Mononuclear cell (primary cell): ENCODE data around the gene CDK3. TPM values are rescaled to one million over a fixed set of nuclear protein-coding genes. Genes with fewer than 3 reads are reported as not detected.

Experiments
- H3K27me3 ChIP-seq: 2 replicates; pipeline ENCODE4 v1.6.0; 2011; ENCODE audit warnings: low read length, control low read depth; ENCODE audit not compliant: insufficient read depth
- H3K4me1 ChIP-seq: 2 replicates; pipeline ENCODE4 v1.5.1; 2011; ENCODE audit warnings: mild to moderate bottlenecking, low read length, control low read depth; ENCODE audit not compliant: insufficient read depth
- H3K4me3 ChIP-seq: 2 replicates; pipeline ENCODE4 v1.5.1; 2011; ENCODE audit warnings: mild to moderate bottlenecking, low read length, moderate library complexity
- H3K9me3 ChIP-seq: 2 replicates; pipeline ENCODE4 v1.5.1; 2011; ENCODE audit warnings: low read depth, mild to moderate bottlenecking, control low read depth, low read length
- total RNA-seq: library from RNA; depleted of rRNA; stranded (reverse); fragments of >200 nt; gene quantifications from one replicate; pipeline ENCODE4 v1.2.3, GENCODE V29; 2012

CDK3 gene
- total RNA-seq, 1 donor = 1.8 TPM

- Histone ChIP-seq H3K27me3 (no peaks in the 10 kb centered on the region), H3K9me3 (no peaks in the 10 kb centered on the region), H3K4me1 (peaks cover 3% of the 10 kb centered on the region), H3K4me3 (no peak overlapping the region)
Measured at GRCh38 chr17:76018340-76018680, 17.7 kb downstream of the CDK3 start.

DNA sequence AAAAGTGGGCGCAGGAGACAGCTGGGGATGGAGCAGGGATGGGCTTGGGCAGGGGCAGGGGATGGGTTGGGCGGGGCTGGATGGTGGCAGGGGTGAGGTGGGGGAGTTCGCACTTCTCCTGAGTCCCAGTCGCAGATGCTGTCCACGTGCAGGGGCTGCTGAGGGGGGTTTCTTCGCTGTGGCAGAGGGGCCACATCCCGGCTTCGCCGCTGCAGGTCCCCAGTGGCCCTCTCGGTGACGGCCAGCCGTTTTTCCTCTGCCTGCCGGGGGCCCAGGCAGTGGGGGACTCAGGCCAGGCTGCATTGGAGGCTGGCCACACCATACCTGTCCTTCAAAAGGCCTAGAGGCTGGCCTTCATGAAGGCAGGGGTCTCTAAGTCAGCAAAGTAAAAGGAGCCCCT lies 18.1 kb downstream of the CDK3 start:
- Histone ChIP-seq H3K9me3 (no peaks in the 10 kb centered on the region), H3K4me1 (peaks cover 3% of the 10 kb centered on the region), H3K27me3 (no peaks in the 10 kb centered on the region), H3K4me3 (no peak overlapping the region)

- H3K9me3 ChIP-seq = no peaks in the 10 kb centered on the region
- H3K4me3 ChIP-seq = no peak overlapping the region
- H3K4me1 ChIP-seq = no peaks in the 10 kb centered on the region
- no peaks in the 10 kb centered on the region for H3K27me3 ChIP-seq
Measured at GRCh38 chr17:76019833-76020467, 19.3 kb downstream of the CDK3 start.

GRCh38 chr17:76022285-76022684 lies 21.6 kb downstream of the CDK3 start:
- Histone ChIP-seq H3K4me1 (no peaks in the 10 kb centered on the region), H3K4me3 (no peak overlapping the region), H3K9me3 (no peaks in the 10 kb centered on the region), H3K27me3 (no peaks in the 10 kb centered on the region)

- Histone ChIP-seq H3K4me1 (no peaks in the 10 kb centered on the region), H3K27me3 (no peaks in the 10 kb centered on the region), H3K4me3 (no peak overlapping the region), H3K9me3 (no peaks in the 10 kb centered on the region)
Measured at GRCh38 chr17:76022973-76023899, 22.6 kb downstream of the CDK3 start.

DNA sequence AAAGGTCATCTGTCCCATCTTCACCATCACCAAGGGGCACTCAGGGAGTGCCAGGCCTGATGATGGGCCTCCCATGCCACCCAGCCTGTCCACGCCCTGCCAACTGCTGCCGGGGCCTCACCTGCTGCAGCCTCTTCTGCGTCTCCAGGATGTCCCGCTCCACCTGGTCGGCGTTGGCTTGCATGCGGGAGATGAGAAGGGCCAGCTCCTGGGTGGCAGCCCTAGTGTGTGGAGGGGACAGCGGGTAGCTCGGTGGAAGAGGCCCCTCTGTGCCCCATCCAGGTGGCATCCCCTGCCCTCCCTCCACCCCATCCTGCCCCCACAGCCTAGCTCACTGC lies 23.2 kb downstream of the CDK3 start:
- H3K27me3 ChIP-seq = no peaks in the 10 kb centered on the region
- H3K4me3 ChIP-seq = no peak overlapping the region
- H3K9me3 ChIP-seq = no peaks in the 10 kb centered on the region
- no peaks in the 10 kb centered on the region for H3K4me1 ChIP-seq

DNA sequence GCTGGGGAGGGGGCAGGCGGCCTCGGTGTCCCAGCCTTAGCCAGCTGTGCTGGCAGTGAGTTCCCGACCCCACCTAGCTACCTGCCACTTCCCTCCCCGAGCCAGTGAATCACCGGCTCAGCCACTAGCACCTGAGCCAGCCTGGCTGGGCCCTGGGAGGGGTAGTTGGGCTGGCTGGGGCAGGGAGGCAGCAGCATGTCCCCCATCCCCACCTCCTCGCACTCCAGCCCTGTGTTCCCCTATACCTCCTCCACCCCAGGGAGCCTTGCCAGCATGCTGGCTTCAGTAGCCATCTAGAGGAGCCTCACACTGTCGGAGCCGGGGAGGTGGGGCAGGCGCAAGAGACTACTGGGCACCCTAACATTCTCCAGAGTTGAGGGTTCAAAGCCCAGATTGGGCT lies 23.7 kb downstream of the CDK3 start:
- no peak overlapping the region for H3K4me3 ChIP-seq

GRCh38 chr17:76025294-76025693 lies 24.6 kb downstream of the CDK3 start:
- Histone ChIP-seq H3K4me3 (no peak overlapping the region), H3K9me3 (no peaks in the 10 kb centered on the region), H3K4me1 (peaks cover 11% of the 10 kb centered on the region), H3K27me3 (no peaks in the 10 kb centered on the region)

More for the DNA sequence above, 23.7 kb downstream of the CDK3 start:
- Histone ChIP-seq H3K4me1 (peaks cover 3% of the 10 kb centered on the region), H3K27me3 (no peaks in the 10 kb centered on the region), H3K9me3 (no peaks in the 10 kb centered on the region)

- Histone ChIP-seq H3K9me3 (no peaks in the 10 kb centered on the region), H3K27me3 (no peaks in the 10 kb centered on the region), H3K4me1 (peaks cover 11% of the 10 kb centered on the region), H3K4me3 (no peak overlapping the region)
Measured at GRCh38 chr17:76026714-76027158, 26.1 kb downstream of the CDK3 start.

DNA sequence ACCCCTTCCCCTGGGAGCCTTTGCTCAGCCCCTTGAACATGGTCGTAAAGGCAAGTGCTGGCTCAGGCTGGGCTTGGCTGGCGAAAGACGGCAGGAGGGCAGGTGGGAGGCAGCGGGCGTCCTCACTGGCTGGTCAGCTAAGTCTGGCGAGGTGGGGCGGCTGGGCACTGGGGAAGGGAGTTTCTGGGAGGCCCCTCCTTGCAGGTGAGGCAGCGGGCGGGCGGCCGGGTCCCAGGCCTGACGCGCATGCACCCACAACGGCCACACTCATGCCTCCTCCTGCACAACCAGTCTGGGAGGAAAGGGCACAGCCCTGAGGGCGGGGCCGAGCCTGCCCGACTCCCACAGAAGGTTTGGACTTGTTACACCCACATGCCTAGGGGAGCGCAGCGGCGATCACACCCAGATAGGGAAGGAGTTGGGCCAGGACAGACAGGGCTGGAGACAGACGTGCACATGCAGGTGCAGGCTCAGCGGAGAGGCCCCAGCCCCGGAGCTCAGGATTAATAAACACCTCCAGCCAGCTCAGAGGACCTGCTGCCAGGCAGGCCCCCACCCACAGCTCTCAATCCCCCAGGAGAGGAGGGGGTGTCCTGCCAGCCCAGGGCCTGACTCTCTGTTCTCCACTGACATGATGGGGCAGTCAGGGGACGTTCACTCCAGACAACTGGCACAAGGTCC lies 26.6 kb downstream of the CDK3 start, which contains the start of gene EVPL:
Gene EVPL, minus strand, starts transcription at position 148 of the 681 bp plus-strand sequence. Its CDS starts 108 bp downstream, at position 40.
- Histone ChIP-seq H3K9me3 (no peaks in the 10 kb centered on the region), H3K27me3 (no peaks in the 10 kb centered on the region), H3K4me3 (no peak within 1 kb of the TSS), H3K4me1 (peaks cover 11% of the 10 kb centered on the region)

DNA sequence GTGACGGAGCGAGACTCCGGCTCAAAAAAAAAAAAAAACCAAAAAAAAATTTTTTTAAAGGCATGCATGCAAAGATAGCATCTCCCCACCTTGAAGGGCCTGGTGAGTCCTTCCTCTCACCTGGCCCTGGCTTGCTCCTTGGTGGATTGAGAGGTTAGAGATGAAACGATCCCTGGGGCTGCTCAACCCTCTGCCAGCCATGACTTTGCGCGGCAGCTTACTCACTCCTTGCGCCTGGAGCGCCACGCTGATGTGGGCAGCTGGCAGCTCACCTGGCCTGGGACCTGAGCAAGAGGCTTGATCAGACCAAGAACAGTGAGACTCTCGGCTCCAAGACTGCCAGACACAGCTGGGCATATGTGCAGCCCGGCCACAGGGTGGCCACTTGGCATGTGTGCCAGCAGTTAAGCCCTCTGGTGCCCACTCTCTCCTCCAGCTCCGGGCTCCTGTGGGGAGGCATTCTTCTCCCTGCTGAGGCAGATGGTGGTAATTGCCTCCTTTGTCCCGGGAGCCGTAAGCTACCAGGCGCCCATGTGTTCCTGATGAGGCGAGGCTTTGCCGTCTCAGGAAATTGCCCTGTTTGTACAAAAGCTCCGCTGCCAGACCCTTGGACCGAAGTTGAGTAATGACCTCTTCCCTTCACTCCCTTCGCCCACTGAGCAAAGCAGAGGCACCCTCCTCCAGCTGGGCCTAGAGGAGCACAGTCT lies 31.6 kb downstream of the CDK3 start:
- no peaks in the 10 kb centered on the region for H3K9me3 ChIP-seq
- H3K27me3 ChIP-seq = no peaks in the 10 kb centered on the region
- H3K4me3 ChIP-seq = no peak overlapping the region
- H3K4me1 ChIP-seq = peaks cover 11% of the 10 kb centered on the region

DNA sequence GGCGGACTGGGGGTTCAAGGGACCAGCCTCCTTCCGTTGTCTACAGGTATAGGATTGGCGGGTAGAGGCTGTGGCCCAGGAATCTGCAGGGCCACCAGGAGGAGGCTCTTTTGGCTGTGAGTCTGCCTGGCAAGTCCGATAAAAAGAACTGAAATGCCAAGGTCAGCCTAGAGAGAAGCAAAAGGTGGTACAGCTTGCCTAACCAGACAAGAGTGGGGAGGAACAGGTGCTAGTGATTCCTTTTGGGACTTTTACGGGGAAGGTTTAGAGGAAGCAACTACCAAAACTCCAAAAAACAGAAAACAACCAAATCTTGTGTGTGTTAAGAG lies 32.1 kb downstream of the CDK3 start:
- Histone ChIP-seq H3K9me3 (no peaks in the 10 kb centered on the region), H3K27me3 (no peaks in the 10 kb centered on the region), H3K4me1 (peaks cover 11% of the 10 kb centered on the region), H3K4me3 (no peak overlapping the region)

DNA sequence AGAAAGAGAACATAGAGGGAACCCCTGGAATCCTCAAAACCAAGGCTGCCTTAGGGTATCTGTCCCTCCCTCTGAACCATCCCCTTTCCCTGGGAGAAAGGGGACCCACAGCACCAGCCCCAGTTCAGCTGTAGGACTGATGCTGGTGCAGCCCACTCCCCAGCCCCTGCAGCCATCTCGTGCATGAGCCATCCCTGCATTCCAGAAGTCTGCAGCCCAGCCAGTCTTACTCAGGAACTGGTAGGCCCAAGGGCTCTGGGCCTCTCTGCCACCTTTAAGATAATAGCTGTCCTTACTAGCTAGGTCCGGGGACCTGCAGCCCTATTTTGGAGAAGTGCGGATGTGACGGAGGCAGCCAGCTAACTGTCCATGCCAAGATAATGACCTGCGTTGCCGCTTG lies 32.5 kb downstream of the CDK3 start:
- H3K4me3 ChIP-seq = no peak overlapping the region

DNA sequence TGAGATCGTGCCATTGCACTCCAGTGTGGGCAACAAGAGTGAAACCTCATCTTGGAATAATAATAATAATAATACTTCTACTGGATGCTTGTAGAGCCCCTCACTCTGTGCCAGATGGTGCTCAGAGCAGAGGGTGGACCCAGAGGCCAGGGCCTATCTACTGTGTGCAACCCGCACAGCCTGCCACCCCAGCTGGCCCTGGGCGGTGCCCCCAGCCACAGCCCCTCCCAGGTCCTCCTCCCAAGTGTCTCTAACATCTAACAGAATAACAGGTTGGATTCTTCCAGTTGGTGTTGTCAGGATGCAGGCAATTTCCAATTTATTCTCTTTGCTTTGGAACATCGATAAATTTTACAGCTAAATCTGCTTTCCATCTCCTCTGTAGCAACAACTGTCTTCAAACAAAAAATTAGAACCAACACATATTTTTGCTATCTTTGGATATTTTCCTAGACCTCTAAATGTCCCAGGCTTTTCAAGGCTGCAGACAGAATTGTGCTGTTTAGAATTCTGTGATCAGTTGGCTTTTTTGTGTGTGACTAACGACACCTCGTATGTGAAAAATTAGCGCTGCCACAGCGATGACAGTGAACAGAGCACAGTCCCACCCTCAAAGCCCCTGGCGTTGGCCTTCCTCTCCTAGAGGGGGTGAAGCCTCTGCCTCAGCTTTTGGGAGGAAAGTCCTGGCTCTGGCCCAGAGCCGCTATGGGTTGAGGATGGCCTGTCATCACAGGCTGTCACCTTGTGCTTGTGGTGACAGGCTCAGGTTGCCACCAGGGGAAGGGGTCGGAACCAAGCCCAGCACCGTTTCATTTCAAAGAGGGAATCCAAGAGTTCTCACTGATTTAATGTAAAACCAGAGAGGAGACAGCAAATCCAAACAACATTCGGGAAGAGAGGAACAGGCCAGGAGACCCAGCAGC lies 34.0 kb downstream of the CDK3 start:
- H3K27me3 ChIP-seq = no peaks in the 10 kb centered on the region
- peaks cover 5% of the 10 kb centered on the region for H3K4me1 ChIP-seq
- H3K9me3 ChIP-seq = no peaks in the 10 kb centered on the region
- no peak overlapping the region for H3K4me3 ChIP-seq

More for the DNA sequence above, 32.5 kb downstream of the CDK3 start:
- H3K4me1 ChIP-seq = peaks cover 11% of the 10 kb centered on the region
- H3K9me3 ChIP-seq = no peaks in the 10 kb centered on the region
- H3K27me3 ChIP-seq = no peaks in the 10 kb centered on the region
